GM23248 (cell line): ENCODE measurements around the gene TSPAN9.

Experiments used
- EZH2 ChIP-seq: fragments of 200-600 bp; sonication (generic); IDR thresholded peaks from 2 replicates; pipeline ENCODE4 v1.6.1; 2018; ENCODE audit warnings: antibody characterized with exemption, mild to moderate bottlenecking; ENCODE audit not compliant: insufficient read depth, poor library complexity, severe bottlenecking
- EZH2phosphoT487 ChIP-seq: fragments of 200-600 bp; sonication (generic); IDR thresholded peaks from 2 replicates; pipeline ENCODE4 v1.6.1; 2018; ENCODE audit warnings: antibody characterized with exemption, moderate library complexity, mild to moderate bottlenecking, low read depth; ENCODE audit not compliant: insufficient read depth

DNA sequence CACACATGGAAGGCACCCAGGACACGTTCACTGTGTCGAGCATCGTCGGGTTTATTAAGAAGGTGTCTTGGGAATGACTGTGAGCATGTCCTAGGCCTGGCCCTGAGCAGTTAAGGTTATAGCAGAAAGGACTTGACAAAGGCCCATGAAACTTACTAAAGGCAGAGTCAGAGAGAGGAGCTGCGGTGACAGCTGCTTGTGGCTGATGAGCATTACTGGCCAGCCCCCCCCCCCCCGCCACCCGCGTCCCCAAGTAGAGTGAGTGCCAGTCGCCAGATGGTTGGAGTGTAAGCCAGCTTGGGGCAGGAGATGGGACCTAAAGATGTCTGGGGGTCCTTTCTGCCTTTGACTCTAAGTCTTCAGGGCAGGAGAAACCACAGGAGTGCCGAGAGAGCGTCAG lies 169.9 kb downstream of the TSPAN9 start:
- TF ChIP-seq EZH2 (no peak), EZH2phosphoT487 (no peak)
